HG03103 (cell line): ENCODE results near the gene SYT2.
"Not testable (repeated sequence)": the region's sequence is repeated elsewhere in the genome, so short reads cannot be mapped to it uniquely, and the experiment has no call there.

Source experiments
- ATAC-seq: cut with Tn5 transposase; IDR thresholded peaks from one replicate; pipeline ENCODE4 v1.9.1; 2021; ENCODE audit warnings: low read depth; ENCODE audit not compliant: unreplicated experiment

The SYT2 gene

DNA sequence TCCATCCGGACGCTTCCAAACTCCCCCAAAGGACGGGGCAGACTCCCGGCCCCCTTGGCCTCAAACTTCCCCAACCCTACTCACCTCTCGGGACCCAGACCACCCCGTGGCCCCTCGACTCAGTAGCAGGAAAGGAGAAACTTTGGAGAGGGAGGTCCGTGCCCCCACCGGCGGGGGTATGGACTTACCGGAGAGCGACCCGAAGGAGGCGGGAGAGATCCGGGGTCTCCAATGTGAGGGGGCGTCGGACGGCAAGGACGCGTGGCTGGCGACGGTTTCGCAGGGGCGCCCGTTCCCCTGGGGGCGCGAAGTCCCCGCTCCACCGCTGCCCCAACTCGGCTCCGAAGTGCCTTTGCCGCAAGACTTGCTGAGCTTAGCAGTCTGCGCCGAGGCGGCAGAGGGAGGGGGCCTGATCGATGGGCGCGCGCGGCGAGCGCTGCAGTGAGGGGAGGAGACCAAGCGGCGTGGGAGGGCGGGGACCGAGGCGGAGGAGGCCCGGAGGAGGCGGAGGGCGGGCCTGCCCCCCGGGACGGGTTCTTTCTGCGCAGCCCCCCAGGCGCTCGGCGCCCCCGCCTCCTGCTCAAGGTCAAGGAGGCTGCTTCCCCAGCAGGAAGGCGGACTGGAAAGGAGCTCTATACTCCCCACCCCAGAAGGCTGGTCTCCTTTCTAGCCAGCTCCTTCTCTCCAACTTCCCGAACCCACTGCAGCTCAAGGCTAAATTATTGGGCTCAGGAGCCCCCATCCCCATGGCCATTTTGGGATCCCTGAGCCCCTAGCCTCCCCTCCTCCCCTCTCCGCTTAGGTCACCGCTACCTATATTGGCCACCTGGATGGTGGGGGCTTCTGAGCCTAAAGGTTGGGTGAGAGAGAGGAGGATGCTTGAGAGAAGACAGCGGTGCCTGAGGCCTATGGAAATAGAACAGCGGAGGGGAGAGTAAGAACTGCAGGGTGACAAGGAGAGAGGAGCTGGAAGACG lies at the start of gene SYT2:
Gene SYT2, minus strand, starts transcription at position 385 of the 976 bp plus-strand sequence. CDS start 104,682 bp downstream, outside the sequence.
- ATAC-seq, result no peak

DNA sequence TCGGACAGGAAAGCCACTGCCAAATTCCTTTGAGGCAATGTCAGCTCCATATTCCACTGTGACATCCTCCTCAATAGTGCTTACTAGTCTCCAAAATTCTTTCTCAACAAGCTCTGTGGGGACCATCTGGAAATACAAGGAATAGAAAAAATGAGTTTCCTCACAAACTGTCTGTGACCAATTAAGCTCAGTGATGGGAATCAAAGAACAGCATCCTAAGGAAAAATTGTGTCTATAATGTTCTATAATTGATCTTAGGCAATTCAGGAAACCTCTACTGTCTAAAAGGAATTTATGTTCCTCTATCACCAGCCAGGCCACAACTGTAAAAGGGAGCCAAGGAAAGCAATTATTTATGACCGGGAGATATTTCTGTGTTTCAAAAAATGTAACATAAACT lies 46.1 kb upstream of the SYT2 start:
- no peak for ATAC-seq

DNA sequence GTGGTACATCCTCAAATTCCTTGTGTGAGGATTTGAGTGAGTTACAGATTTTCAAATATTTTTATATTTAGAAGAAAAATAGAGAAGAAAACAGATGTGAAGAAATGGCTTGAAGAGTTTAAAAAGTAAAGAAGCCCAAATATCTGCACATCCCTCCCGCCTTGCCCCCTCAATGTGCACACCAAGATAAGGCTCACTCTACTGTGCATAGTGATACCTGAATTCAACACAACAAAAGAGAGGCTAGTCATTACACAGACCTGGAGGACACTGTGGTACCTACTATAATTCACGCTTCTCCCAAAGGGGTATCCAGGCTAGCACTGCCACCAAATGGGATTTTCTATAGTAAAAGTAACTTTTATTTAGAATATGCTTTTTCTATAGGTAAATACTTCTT lies 44.0 kb upstream of the SYT2 start:
- no peak for ATAC-seq

DNA sequence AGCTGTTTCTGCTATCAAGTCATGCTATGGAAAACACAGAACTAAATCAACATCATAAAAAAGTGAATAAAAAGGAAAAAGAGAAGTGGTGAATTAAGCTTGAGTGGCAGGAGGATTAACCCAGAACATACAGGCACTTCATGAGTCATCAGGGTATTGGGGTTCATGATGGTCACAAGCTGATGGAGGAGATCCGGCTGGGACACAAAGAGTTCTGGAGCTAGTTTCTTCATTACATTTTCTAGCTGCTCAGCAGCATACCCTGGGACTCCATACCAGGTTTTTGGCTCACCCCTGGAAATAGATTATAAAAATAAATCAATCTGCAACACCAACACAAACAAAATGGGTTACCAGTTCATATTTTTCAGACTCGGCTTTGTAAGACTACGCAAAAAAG lies 42.5 kb upstream of the SYT2 start:
- no peak for ATAC-seq

DNA sequence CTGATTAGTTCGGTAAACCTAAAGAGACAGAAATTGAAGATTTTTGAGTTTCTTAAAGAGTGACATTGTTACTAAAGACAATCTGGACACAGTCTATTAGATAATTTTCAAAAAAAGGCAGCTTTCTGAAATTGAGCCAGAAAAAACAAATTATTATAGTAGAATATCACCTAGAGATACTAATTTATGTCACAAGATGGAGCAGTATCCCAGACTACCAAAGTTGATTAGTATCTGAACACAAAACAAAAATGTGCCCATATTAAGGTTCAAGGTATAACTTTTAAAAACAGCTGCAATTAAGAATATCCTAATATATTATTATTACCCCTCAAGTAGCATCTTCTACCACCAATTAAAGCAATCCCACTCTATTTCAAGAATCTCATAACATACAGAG lies 40.5 kb upstream of the SYT2 start:
- ATAC-seq, result no peak

DNA sequence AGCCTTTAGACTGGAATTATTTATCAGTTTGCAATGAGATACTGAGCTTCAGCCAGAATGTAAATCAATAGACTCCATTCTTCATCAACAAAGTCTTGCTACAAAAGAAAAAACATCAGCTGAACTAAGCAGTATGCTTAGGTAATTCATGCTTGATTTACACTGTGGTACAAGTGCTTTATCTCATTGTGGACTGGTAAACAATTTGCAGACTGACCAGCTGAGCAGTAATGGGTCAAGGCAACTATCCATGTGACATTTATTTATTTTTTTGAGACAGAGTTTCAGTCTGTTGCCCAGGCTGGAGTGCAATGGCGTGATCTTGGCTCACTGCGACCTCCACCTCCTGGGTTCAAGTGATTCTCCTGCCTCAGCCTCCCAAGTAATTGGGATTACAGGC lies 39.8 kb upstream of the SYT2 start:
- ATAC-seq, result no peak

DNA sequence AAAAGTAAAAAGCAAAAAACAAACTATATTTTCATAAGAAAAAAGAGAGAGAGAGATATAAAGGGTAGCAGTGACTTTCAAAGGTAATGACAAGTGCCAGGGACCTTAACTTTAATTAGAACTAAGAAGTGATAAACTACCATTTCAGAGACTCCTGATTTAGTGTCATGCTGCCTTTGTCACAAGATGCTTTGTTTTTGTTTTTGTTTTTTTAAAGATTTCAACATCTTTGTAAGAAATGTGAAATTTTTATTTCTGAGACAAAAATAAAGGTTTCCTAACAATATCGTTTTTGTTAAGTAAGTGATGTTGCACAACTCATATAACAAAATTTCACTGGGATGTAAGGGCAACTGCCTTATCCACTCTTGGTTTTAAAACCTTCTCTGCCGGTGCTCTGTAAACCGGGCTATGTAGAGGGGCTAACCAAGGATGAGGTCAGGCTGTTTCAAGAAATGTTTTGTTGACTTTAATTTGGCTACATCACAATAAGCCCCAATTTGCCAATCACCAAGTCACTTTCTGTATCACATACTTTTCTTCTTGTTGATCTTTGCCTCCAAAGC lies 35.2 kb upstream of the SYT2 start:
- ATAC-seq, result no peak

DNA sequence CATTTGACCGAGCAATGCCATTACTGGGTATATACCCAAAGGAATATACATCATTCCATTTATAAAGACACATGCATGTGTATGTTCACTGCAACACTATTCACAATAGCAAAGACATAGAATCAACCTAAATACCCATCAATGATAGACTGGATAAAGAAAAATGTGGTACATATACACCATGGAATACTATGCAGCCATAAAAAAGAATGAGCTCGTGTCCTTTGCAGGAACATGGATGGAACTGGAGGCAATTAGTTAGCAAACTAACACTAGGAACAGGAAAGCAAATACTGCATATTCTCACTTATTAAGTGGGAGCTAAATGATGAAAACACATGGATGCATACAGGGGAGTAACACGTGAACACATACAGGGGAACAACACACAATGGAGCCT lies 34.5 kb upstream of the SYT2 start:
- not testable (repeated sequence) for ATAC-seq

DNA sequence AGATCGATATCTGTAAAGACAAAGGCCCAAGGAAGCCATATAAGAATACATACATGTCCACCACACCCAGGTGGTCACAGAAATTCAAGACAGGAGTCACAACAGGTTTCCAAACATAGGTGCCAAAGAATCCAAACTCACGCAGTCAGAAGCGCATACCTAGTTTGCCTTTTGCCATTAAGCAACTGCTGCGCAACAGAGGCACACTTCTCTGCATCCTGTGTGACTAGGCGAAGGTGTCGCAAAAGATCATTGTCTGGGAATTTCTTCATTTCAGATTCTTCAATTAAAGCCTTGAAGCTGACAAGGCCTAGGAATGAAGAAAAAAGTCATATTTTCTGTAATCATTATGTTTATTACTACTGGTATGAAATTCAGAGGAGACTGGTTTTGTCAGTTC lies 32.2 kb upstream of the SYT2 start:
- ATAC-seq, result no peak

DNA sequence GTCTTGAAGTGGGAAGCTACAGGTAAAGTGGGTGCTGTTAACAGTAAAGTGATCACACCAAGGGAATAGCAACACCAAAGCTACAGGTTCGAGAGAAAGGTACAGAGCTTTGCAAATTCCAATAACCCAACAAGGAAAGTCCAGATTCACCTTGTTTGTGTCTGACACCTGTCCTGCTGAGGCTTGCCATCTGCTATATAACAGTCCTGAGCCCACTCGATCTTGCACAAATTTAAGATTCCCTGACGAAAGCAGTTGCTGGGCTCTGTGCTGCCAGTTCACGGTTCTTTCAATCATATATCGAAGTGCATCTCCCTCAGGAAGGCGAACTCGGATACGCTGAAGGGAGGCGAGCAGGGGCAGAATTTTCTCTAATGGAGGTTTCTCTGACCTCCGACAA lies 23.0 kb upstream of the SYT2 start:
- ATAC-seq, result no peak

DNA sequence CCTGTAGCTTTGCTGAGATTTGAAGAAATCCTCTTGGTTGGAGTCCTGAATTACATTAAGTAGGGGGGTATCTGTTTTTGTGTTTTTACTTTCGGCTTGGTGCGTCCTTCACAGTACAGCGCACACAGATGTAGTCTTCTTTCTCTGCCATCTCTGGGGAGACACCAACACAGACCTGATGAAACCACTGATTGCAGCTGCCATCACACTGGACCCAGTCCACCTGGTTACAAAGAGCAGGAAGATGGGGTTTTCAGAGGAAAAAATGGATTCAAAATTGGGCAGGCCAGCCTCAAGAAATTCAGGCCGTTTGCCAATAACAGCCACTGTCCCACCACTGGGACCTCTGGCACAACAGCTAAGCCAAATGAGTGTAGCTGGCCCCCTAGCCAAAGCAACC lies 18.7 kb upstream of the SYT2 start:
- ATAC-seq, result no peak

DNA sequence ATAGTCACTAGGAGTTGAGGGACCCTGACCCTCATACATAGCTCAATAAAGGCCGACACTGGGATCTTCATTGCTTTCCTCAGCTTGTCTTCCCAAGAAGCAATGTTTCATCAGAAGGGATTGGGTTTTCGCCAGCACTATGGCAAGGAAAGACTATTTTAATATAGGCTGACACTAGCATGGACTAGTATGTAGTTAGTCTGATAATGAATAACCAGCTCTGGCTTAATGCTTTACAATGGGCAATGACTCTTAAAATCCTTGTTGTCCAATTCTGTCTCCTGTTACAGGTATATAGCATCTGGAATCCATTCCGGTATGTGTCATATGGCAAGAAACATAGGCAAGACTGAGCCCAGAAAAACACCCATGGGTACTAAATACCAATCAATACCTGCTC lies 15.3 kb upstream of the SYT2 start:
- no peak for ATAC-seq

DNA sequence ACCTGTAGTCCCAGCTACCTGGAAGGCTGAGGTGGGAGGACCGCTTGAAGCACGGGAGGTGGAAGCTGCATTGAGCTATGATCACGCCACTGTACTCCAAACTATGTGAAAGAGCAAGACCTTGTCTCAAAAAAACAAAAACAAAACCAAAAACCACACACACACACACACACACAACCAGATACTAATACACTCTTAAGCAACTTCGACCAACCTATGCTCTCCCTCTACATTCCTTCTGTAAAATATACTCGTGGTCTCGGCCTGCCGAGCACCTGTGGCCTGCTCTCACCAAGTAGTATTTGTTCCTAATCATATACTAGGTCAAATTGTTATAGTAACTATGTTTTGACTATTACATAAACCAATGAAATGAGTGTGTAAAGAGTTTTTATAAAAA lies 13.5 kb upstream of the SYT2 start:
- ATAC-seq, result no peak

DNA sequence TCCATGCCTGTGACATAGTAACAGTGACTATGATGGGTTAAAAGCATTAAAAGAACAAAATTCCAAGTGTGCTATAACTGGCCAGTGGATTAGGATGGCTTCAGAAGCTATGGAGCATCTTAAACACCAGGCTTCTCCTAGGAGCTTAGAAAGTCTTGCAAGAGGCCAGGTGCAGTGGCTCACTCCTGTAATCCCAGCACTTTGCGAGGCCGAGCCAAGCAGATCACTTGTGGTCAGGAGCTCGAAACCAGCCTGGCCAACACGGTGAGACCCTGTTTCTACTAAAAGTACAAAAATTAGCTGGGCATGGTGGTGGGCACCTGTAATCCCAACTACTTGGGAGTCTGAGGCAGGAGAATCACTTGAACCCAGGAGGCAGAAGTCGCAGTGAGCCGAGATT lies 12.8 kb upstream of the SYT2 start:
- not testable (repeated sequence) for ATAC-seq

DNA sequence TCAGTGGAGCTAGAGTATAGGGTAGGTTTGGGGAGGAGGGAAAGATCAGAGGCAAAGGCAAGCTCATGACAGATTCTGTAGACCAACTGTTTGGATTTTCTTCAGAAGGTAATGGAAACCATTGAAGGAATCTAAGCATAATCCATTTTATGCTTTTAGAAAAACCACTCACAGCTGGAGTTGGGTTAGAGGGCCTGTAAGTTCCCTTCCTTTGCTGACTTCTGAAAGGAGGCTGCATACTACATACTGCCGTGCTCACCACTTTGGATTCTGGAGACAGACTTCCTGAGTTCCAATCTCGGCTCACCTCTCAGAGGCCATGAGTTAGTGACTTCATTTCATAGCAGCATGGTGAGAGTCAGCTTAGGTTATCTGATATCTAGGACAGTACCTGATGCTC lies 6.4 kb upstream of the SYT2 start:
- ATAC-seq, result no peak

DNA sequence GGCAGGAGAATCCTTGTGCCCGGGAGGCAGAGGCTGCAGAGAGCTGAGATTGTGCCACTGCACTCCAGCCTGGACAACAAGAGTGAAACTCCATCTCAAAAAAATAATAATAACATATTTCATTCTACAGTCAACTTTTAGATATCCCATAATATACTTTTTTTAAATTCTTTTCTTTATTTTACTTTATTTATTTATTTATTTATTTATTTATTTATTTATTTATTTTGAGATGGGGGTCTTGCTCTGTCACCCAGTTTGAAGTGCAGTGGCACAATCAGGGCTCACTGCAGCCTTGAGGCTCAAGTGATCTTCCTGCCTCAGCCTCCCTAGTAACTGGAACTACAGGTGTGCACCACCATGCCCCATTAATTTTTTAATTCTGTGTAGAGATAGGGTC lies 3.9 kb upstream of the SYT2 start:
- ATAC-seq, result not testable (repeated sequence)

DNA sequence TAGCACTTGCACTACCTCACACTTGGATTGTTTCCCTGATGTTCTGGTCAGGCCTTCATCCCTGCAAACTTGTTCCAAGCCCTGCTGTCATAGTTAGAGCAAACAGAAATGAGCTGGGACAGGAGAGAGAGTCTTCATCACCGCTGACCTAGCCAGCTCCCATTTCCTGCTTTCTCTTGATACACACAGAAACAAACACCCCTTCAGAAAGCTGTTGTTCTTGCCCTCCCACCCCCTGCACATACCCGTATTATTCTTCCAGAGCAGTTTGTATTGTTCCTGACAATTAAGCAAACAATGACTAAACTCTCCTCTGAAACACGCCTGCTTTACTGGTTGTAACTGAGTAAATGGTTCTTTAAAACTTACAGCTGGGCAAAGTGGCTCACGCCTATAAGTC lies 2.9 kb upstream of the SYT2 start:
- no peak for ATAC-seq

DNA sequence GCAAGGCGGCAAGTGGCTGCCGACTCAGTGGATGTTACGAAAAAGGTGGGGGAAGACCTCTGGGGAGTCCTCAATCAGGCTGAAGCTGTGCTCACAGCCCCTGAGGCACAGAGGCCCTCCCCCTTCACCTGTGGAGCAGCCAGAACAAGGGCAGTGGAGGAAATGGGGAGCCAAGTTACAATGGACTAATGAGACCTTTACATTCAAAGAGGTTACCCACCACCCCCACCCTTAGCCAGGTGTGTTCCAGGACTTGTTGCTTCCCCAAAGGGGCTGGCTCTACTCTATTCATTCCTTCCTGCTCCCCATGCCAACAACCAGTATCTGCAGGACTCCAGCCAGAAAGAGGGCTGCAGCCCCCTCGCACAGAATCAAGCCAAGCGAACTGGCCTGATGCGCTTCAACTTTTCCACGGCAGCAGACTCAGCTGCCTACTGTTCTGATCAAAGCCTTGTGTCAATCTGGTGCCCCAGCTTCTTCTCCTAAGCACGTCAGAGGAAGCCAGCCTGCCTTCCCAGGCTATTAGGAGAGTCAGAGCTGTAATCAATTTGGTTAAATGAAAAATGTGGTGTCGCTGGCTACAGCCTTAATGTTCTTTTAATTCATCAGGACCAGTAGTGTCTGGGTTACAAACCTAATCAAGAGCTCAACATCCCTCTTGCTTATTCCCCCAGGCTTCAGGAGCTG lies 1.8 kb upstream of the SYT2 start:
- no peak for ATAC-seq

DNA sequence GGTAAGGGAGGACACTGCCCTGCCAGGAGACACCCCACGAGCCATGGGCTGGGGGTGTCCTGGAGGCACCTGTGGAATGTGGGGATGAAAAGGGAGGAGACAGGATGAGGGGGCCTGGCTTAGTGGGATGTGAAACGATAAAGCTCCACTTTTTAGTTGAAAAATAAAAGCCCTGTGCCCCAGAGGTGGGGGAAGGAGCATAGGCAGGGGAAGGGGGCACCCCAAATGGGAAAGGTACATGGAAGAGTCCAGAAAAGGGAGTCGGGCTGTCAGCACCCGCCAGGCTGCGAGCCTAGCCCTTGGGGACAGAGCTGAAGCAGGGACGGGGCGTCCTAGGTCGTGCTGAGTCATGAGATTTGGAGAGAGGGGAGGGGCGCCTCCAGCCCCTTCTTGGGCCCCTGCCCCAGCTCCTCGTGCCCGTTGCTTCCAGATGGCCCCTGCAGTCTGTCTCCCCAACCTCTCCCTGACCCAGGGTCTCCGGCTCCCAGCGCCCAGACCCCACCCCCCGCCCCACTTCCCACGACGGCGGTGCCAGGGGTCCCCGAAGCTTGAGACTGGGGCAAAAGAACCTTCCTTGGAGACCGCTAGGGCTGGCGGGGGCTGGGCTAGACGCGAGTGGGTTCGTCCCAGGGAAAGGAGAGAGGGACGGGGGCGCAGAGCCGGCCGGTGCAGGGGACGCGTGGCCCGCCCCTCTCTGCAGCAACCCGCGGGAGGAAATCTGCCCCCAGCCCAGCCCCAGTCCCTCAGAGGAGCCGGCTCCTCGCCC lies 795 bp downstream of the SYT2 start:
- ATAC-seq, result no peak

DNA sequence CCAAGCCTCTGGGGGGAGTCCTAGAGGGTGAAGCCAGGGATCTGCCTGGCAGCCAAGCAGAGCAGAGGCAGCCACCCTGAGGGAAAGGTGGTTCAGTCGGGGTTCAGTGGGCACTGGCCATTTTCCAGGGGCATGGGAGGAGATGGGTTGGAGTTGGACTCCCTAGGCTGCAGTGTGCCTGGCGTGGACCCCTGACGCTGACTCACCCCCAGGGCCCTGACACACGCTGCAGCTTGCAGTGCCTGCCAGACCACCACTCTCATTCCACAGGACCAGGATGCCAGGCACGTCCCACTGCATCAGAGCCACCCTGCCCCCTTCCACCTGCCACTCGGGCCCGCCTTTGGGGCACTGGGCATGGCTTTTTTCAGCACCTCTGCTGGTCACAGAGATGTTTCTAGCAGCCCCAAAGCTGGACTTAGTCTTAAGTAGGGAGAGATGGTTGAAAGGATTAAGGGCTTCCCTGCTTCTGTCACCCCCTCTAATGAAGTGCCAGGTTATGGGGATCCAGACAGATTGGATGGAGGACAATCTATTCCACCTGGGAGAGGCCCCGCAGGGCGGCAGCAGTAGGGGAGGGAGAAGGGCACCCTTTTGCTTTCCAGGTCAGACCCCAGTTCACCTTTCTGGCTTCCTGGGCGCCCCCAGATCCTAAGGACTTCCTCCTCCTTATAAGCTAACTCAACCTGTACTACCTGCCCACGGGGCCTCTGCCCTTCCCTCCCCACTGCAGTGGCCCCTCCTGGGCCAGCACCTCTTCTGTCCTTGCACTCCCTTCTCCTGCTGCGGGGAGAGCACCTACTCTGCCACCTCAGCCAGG lies 1.6 kb downstream of the SYT2 start:
- ATAC-seq, result no peak
